Measurements from ENCODE around the gene FRG2. TPM values are rescaled to one million over a fixed set of nuclear protein-coding genes. Genes with fewer than 3 reads are reported as not detected.
"Not testable (repeated sequence)": the region's sequence is repeated elsewhere in the genome, so short reads cannot be mapped to it uniquely, and the experiment has no call there.

Gene FRG2
- polyA plus RNA-seq, 1 experiment, result not detected

GRCh38 chr4:189983916-189984526, 43.0 kb downstream of the FRG2 start:
- H3K36me3 ChIP-seq (ENCODE audit: control insufficient read depth, insufficient read depth, low read length); H3K4me3 ChIP-seq (ENCODE audit: low read depth, low read length); DNase-seq (ENCODE audit: low read depth); POLR2A ChIA-PET; H3K27me3 ChIP-seq (ENCODE audit: control insufficient read depth, insufficient read depth, low read length); CTCF ChIA-PET: not testable (repeated sequence)

- ChIA-PET CTCF (no interaction called here), POLR2A (no interaction called here)
- TF ChIP-seq CTCF (IDR thresholded peaks at IDR 0.05; ENCODE audit: insufficient read depth, low read depth, low read length), result no peak
- Histone ChIP-seq H3K27me3 (ENCODE audit: control insufficient read depth, insufficient read depth, low read length) (no peaks in the 10 kb centered on the region), H3K36me3 (ENCODE audit: control insufficient read depth, insufficient read depth, low read length) (no peaks in the 10 kb centered on the region), H3K4me3 (ENCODE audit: low read depth, low read length) (no peak overlapping the region)
- no peak for DNase-seq (ENCODE audit: low read depth)
Measured at GRCh38 chr4:189981970-189982369, 45.1 kb downstream of the FRG2 start.

- POLR2A ChIA-PET; H3K27me3 ChIP-seq (ENCODE audit: control insufficient read depth, insufficient read depth, low read length); H3K36me3 ChIP-seq (ENCODE audit: control insufficient read depth, insufficient read depth, low read length); DNase-seq (ENCODE audit: low read depth); CTCF ChIA-PET; H3K4me3 ChIP-seq (ENCODE audit: low read depth, low read length): not testable (repeated sequence)
Measured at GRCh38 chr4:189980292-189980691, 46.8 kb downstream of the FRG2 start.

GRCh38 chr4:189979196-189980047, 47.6 kb downstream of the FRG2 start:
- no peak overlapping the region for H3K4me3 ChIP-seq (ENCODE audit: low read depth, low read length)
- no peak for DNase-seq (ENCODE audit: low read depth)
- CTCF ChIA-PET, result no interaction called here
- TF ChIP-seq CTCF (IDR thresholded peaks at IDR 0.05; ENCODE audit: insufficient read depth, low read depth, low read length), result no peak
- POLR2A ChIA-PET, result no interaction called here
- H3K27me3 ChIP-seq (ENCODE audit: control insufficient read depth, insufficient read depth, low read length), result no peaks in the 10 kb centered on the region
- no peaks in the 10 kb centered on the region for H3K36me3 ChIP-seq (ENCODE audit: control insufficient read depth, insufficient read depth, low read length)

Small RNAs within 50 kb of the gene (small RNA-seq; reads per million reads assigned to genes)
- gene RNA5SP174 (ENCODE audit: insufficient read length, low read depth, low replicate concordance) (not detected), gene RNA5SP175 (ENCODE audit: insufficient read length, low read depth, low replicate concordance) (not detected)

Other genes starting within 250 kb of the FRG2 start
- 7.0 and 16.3 TPM in 2 replicates for gene FRG1, start 86.4 kb downstream of the FRG2 start, polyA plus RNA-seq (2011; rRNA removed)
- gene DBET, start 37.2 kb upstream of the FRG2 start, polyA plus RNA-seq (2011; rRNA removed), result not detected in 2 replicates
- not detected in 2 replicates for gene DUX4, start 146.5 kb upstream of the FRG2 start, polyA plus RNA-seq (2011; rRNA removed)